GM18502 (cell line): ENCODE measurements around the gene SLC17A2.

Experiments
- ATAC-seq: cut with Tn5 transposase; IDR thresholded peaks from one replicate; pipeline ENCODE4 v1.9.1; 2021; ENCODE audit warnings: mild to moderate bottlenecking; ENCODE audit not compliant: unreplicated experiment, poor library complexity

SLC17A2 gene, protein sequence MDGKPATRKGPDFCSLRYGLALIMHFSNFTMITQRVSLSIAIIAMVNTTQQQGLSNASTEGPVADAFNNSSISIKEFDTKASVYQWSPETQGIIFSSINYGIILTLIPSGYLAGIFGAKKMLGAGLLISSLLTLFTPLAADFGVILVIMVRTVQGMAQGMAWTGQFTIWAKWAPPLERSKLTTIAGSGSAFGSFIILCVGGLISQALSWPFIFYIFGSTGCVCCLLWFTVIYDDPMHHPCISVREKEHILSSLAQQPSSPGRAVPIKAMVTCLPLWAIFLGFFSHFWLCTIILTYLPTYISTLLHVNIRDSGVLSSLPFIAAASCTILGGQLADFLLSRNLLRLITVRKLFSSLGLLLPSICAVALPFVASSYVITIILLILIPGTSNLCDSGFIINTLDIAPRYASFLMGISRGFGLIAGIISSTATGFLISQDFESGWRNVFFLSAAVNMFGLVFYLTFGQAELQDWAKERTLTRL

DNA sequence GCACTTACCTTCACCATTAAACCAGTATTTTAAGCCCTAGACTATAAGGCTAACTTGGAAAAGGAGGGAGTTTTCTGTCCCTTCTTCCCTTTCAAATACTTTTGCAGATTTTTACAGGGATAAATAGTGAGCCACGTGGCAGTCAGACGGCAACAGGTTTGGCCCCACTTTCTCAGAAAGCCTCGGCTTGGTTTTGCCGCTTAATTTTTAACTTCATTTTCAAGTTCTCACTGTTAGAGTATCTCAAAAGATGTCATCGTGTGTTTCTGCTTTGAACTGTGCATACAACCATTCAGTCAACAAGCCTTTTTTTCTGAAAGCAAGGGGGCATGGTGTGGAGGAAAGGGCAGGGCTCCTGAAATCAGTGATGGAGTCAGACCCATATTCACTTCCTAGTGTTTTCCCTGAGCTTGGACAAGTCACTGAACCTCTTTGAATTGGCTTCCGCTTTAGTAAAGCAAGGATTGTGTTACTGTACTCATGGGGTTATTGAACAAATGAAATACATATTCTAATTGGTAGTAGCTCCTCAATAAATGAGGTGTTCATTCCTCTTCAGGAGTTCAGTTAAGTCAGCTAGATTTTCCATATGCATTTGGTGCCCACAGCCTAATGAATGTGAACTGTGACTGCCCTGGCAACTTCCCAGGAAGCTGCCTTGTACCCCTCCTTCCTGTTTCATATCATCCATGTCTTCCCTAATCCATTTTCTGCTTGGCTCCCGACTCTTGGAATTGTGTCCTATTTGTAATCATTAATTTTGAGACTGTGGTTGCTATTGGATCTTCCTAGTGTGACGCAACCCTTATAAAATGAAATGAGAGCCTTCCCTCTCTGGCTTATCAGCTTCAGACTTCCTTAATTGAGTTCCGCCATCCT, at the start of gene SLC17A2:
Gene SLC17A2 (minus strand): TSS at position 160 of the 879 bp plus-strand sequence. CDS start 4,895 bp downstream, outside the sequence.
- ATAC-seq = no peak

DNA sequence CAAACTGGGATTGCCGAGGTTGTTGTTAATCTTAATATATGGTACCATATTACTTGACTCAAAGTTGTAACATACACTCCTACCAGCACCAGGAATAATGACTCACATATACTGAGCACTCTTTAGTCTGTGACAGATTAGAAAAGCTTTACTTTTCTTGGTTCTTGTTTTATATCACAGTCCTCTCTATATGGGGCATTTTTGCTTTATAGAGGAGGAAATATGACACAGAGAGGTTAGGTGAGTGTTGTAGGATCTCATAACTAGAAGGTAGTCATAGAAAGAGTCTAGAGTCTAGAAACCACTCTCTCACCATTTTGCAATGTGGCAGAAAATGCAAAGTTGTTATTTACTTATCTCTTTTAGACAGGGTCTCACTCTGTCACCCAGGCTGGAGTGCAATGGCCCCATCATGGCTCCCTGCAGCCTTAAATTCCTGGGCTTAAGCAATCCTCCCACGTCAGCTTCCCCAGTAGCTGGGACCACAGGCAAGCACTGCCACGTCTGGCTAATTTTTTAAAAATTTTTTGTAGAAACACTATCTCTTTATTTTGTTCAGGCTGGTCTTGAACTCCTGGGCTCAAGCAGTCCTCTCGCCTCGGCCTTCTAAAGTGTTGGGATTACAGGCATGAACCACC, 45.6 kb upstream of the SLC17A2 start:
- no peak for ATAC-seq

DNA sequence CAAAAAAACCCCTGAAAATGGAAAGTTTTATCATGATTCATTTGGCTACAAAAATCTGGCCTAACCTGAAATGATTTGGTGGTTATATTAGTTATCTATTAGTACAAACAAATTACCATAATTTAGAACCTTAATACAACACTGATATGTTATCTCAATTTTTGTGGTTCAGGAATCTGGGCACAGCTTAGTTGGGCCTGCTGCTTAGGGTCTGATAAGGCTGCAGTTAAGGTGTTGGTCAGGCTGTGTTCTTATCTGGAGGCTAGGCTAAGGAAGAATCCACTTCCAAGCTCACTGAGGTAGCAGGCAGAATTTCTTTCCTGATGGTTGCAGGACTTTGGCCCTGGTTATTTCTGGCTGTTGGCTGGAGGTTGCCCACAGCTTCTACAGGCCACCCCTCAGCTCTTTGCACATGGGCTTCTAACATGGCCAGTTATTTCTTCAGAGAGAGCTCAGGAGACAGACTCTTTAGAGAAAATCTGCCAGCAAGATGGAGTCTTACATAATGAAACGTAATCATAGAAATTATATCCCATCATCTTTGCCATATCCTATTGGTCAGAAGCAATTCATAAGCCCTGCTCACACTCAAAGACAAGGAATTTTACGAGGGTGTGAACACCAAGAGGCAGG, 43.5 kb upstream of the SLC17A2 start:
- ATAC-seq = no peak

DNA sequence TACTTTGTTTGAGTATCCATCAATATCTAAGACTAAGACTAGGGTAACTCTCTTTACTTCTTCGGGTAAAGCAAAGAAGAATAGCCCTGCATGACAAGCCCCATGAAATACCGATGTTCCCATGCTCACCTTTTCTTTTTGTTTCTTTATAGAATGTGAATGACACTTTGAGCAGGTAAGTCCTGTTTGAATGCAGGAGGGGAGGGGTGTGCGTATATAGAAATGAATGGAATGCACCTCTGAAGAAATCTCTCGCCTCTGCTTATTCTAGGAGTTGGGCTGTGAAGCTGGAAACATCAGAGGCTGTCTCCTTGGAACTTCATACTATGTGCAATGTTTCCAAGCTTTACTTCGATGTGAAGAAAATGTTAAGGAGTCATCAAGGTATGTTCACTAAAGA, 42.4 kb upstream of the SLC17A2 start:
- no peak for ATAC-seq

DNA sequence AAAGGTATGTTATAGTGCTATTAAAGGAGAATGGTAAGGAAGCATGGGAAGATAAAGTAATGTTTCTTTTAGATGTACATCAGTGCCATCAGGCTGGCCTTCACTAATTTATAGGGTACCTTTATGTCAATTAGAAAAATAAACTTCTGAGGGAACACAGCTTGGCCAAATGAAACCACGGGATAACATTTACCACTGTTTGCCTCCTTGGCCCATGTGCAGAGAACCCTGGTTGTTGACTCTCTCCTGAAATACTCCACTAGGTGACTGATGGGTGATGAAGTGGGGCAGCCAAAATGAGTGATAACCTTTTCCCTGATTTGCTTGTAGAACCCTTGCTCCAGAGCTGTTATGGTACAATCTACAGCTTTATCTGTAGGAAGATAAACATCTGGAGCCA, 41.6 kb upstream of the SLC17A2 start:
- ATAC-seq = no peak

DNA sequence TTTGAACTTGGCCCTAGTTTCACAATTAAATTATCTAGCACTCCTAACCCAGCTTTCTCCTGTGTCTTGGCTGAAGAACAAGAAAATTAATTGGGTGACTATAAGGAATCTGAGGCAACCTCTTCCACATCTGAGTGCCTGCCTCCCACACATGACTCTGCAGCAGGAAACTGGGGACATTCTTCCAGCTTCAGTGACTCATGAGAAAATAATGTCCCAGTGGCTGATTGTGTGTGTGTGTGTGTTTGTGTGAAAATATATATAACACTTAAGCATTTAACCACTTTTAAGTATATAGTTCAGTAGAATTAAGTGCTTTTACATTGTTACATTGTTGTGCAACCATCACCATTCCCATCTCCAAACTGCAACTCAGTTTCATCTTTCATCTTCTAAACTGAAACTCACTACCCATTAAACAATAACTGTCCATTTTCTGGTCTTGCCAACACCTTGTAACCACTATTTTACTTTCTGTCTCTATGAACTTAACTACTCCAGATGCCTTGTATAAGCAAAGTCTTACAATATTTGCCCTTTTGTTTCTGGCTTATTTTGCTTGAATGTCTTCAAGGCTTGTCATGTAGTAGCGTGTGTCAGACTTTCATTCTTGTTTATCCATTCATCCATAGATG, 40.8 kb upstream of the SLC17A2 start:
- ATAC-seq = no peak

DNA sequence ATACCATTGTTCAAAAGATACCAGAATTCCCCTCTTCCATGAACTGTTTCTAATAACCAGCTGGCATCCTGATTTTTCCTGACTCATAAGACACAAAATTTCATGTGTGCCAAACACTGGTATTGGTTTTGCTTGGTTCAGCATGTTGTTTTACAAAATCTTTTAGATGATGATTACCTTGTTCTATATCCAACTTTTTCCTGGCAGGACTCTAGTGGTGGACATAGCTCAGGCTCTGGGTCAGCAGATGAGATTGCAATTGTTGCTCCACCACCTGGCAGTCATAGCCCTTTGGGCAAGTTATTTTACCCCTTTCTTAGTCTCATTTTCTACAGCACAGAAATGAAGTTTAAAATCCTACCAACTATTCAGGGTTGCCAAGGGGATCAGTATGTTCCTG, 38.3 kb upstream of the SLC17A2 start:
- no peak for ATAC-seq

DNA sequence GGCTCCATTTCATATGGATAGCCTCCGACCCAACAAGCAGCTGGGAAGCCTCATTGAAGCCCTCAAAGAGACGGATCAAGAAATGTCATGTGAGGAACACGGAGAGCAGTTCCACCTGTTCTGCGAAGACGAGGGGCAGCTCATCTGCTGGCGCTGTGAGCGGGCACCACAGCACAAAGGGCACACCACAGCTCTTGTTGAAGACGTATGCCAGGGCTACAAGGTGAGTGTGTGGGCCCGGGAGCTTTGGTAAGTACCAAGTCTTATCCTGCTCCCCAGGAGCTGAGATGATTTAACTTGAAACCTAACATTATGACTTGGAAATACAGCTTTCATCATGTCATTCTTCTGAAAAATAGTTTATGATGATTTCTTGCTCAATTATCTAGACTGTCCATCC, 36.2 kb upstream of the SLC17A2 start:
- ATAC-seq = no peak

DNA sequence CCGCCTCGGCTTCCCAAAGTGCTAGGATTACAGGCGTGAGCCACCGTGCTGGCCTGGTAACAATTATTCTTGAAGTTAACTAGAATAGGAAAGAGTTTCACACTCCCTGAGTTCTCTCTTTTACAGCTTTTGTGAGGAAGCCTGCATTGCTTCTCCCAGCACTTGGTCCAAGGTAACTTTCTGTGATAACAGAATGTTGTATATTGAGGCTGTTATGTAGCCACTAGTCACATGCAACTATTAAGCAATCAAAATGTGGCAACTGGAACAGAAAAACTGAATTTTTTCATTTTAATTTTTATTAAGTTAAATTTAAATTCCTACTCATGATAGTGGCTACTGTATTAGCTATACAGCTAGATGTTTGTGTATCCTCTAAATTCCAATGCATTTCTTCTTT, 34.6 kb upstream of the SLC17A2 start:
- ATAC-seq = no peak

DNA sequence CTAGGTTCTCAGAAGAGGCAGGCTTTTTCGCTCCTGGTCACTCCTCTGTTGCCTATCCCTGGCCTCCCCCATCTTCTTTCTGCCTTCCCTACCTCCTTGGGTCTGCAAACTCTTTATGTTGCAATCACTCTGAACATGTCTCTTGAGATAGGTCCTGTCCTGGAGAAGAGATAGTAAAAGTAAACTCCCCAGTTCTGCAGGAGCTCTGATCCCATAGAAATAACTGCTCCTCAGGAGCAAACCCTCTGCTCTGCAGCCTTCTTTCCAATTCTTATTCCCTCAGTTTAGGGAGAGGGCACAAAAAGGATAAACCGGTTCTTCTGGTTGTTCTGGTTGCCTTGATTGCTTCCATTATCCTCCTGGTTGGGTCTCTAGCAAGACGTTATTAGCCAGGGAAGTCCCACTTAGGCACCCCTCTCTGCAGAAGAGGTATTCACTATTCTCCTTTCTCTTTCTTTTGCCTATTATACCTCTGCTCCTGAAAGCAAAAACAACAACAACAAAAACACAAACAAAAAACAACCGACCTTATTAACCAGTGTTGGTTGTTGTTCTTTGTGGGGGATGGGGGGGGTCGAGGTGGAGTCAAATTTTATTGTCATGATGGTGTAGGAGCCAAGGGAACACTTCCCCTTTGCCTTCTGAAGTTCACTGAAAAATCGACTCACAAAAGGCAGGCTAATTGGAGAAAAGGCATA, 33.1 kb upstream of the SLC17A2 start:
- no peak for ATAC-seq

DNA sequence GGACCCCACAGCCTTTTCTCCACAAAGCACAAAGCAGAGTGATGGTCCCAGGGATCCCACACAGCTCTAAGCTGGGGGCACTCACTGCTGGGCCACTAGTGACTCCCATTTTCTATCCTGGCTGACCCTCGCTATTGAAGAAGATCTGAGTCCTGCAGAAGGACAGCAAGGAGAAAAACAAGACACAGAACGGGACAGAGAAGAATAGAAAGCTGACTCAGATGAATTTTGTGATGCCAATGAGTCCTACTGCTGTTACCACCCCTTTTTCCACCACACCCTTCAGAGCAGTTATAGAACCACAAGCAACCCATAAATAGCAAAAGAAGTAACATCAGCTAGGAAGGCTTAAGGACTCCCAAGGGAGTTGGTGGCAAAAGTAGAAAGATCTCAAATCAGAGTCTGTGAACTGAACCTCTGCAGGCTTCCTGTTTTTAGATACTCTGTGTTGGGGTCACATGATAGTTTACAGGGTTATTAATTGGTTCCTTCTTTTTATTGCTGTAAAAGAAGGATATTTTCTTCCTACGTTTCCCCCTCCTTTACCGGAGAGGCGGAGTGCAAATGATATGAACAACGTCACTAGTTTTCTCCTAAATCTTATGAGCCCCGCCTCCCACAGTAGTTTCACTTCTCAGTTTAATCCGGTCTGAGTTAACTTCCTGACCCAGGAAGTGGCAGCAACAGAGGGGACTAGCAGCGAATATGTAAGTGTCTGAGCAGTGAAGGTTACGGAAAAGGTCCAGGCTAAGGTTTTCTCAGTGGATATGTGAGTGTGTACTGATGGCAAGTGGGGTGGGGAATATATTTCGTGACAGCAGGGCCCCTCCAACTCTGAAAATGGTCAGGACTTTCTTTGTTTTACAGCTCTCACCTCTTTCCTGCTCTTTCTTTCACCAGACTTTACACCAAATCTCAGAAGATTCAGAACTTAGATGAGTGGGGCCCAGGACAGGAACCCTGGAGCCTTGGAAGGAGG, 31.9 kb upstream of the SLC17A2 start, which contains the start of gene TRIM38:
Gene TRIM38 (plus strand): TSS at position 654 of the 979 bp plus-strand sequence. CDS start 3,721 bp downstream, outside the sequence.
- peak; percentile 77 for ATAC-seq

DNA sequence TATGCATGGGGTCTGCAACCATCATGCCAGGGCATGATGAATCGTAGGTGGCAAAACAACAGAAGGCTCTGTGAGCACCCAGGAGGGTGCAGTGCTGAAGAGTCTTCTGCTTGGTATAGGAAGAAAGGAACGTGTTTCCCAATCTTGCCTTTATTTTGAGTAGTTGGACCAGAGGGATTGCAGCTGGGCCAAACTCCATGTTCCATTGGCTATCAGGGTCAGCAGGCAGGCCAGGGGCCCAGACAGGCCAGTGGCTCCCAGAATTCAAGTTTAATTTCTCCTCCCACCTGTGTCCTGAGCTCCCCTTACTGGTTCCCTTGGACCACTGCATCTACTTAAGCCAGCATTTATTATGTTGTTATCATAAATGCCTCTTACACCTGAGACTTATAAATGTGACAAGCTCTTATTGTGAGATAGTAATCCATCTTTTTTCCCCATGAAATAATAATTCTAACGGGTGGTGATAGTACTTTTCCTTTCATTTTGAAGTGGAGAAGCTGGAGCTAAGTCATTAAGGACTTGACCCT, 31.2 kb upstream of the SLC17A2 start:
- no peak for ATAC-seq

DNA sequence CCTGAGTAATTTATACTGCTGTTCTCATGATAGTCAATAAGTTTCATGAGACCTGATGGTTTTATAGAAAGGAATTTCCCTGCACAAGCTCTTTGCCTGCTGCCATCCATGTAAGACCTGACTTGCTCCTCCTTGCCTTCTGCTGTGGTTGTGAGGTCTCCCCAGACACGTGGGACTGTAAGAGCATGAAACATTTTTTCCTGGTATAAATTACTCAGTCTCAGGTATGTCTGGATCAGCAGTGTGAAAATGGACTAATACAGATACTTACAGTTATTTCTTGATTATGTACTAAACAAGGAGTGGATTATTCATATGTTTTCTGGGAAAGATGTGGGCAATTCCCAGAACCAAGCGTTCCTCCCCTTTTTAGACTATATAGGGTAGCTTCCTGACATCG, 30.2 kb upstream of the SLC17A2 start:
- ATAC-seq = no peak

DNA sequence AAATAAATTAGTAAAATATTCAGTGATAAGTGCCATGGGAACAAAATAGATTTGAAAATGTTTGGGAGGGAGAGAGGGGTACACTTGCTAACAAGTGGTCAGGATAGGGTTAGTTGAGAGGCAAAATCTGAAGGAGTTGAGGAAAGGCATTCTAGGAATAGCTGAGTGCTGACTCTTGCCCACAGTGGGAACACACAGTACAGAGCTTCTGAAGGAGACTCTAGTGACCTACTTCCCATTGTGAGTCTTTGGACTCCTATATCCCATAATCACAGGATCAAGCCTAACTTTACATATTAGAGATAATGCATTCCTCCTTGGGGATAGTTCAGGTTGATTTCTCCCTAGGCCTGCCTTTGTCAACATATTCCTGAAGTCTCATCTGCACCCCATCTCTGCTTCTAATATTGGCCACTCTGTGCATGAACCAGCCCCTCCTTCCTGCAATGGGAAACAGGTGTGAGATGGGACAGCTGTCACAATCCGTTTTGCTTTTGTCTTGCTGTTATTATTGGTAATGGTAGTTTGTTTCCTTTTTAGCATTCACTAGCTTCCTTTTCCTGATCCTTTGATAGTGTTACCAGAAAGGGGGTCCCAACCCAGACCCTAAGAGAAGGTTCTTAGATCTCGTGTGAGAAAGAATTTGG, 29.5 kb upstream of the SLC17A2 start:
- no peak for ATAC-seq

DNA sequence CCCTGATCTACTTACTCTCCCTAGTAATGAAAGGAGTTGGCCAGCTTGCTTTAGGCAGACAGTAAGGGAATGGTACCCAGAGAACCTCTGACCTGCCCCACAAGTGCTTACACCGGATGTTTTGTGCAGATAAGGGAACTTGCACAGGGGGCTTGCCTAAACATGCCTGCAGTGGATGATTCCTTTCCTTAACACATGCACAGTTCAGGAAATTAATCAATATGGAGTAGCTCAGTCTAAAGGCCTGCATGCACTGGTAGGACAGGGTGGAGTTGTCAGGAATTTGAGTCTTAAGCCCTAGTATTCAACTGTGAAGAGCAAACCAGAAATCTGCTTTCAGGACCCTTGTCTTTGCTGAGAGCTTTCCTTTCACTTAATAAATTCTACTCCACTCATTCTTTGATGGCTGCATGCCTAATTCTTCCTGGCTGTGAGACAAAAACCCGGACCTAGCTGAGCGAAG, 28.2 kb upstream of the SLC17A2 start:
- ATAC-seq = no peak

DNA sequence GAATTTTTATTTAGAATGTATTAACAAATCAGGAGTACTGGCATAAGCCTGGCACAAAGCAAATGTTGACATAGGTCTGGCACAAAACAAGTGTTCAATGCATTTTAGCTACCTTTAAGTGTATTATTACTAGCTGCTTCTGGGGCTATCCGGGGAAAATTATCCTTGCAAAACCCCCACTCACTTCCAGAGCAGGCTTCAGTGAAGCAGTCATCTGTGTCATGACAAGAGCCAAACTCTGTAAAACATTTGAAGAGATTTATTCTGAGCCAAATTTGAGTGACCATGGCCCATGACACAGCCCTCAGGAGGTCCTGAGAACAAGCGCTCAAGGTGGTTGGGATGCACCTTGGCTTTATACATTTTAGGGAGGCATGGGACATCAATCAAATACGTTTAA, 25.7 kb upstream of the SLC17A2 start:
- no peak for ATAC-seq

DNA sequence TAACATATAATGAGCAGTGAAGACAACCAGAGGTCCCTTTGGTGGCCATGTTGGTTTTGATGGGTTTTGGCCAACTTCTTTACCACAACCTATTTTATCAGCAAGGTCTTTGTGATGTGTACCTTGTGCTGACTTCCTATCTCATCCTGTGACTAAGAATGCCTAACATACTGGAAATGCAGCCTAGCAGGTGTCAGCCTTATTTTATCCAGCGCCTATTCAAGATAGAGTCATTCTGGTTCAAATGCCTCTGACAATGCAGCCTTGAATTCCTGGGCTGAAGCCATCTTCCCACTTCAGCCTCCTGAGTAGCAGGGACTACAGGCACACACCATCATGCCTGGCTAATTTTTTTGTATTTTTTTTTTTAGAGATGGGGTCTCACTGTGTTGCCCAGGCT, 24.3 kb upstream of the SLC17A2 start:
- ATAC-seq = no peak
